Adrenal gland (tissue), 5 donors: ENCODE data around the gene PLCB1.

Experiments
- CTCF ChIP-seq, 6 experiments: fragments of 450-650 bp in 4 of 6; fragments of 200-600 bp in 2 of 6; sonication (generic) in 1 of 6; IDR thresholded peaks; 1 replicate in 5 of 6; 2 replicates in 1 of 6; pipeline versions ENCODE4 v1.5.1 to v1.8.0; 2016 to 2021; ENCODE audit warnings: antibody characterized with exemption in 6 of 6, mild to moderate bottlenecking in 2 of 6, moderate library complexity in 1 of 6
- POLR2A ChIP-seq, 2 donors: fragments of 450-650 bp; IDR thresholded peaks; one replicate each; pipeline ENCODE4 v1.6.1; 2017; ENCODE audit warnings: antibody characterized with exemption in 2 of 2, mild to moderate bottlenecking in 2 of 2, moderate library complexity in 1 of 2
- donor health status: DM: no; HTN: no; CAD: no.

- TF ChIP-seq CTCF (IDR thresholded peaks at IDR 0.05) (no peak), POLR2A (IDR thresholded peaks at IDR 0.05) (no peak)
Measured at GRCh38 chr20:8757146-8757545, 625.1 kb downstream of the PLCB1 start.
